GM23338 (cell line): ENCODE data around the gene SLC19A1. TPM values are rescaled to one million over a fixed set of nuclear protein-coding genes. Genes with fewer than 3 reads are reported as not detected.

ENCODE experiments used
- ATAC-seq: fragments of 200-7000 bp; cut with Tn5 transposase; 3 replicates; pipeline ENCODE4 v1.9.1; 2020
- DNase-seq: peaks from one replicate; pipeline ENCODE4 v3.0.0-alpha.2; 2015; ENCODE audit warnings: low spot score
- H2AFZ ChIP-seq: fragments of 200-600 bp; sonication (generic); 2 replicates; pipeline ENCODE4 v1.8.0; 2016; ENCODE audit warnings: antibody characterized with exemption, mild to moderate bottlenecking, moderate library complexity
- H3F3A ChIP-seq: fragments of 200-600 bp; sonication (generic); replicated peaks from 2 replicates; pipeline ENCODE4 v1.8.0; 2017; ENCODE audit warnings: antibody characterized with exemption, mixed run types, low read depth
- H3K27ac ChIP-seq: fragments of 200-600 bp; sonication (generic); 2 replicates; pipeline ENCODE4 v1.6.1; 2016; ENCODE audit warnings: low read depth
- H3K27me3 ChIP-seq: fragments of 200-600 bp; sonication (generic); 2 replicates; pipeline ENCODE4 v1.8.0; 2016; ENCODE audit warnings: mild to moderate bottlenecking, mixed run types, moderate library complexity; ENCODE audit not compliant: insufficient read depth
- H3K36me3 ChIP-seq: fragments of 200-600 bp; sonication (generic); 2 replicates; pipeline ENCODE4 v1.8.0; 2016; ENCODE audit warnings: mild to moderate bottlenecking; ENCODE audit not compliant: insufficient read depth
- H3K4me1 ChIP-seq: fragments of 200-600 bp; sonication (generic); 2 replicates; pipeline ENCODE4 v1.8.0; 2016; ENCODE audit warnings: mild to moderate bottlenecking, moderate library complexity; ENCODE audit not compliant: insufficient read depth
- H3K4me2 ChIP-seq: fragments of 200-600 bp; sonication (generic); 2 replicates; pipeline ENCODE4 v1.7.1; 2017; ENCODE audit warnings: mixed run types
- H3K4me3 ChIP-seq: fragments of 200-600 bp; sonication (generic); 2 replicates; pipeline ENCODE4 v1.6.1; 2016; ENCODE audit warnings: mixed run types
- H3K79me2 ChIP-seq: fragments of 200-600 bp; sonication (generic); replicated peaks from 2 replicates; pipeline ENCODE4 v1.8.0; 2017; ENCODE audit warnings: mild to moderate bottlenecking; ENCODE audit not compliant: insufficient read depth
- H3K9me2 ChIP-seq: fragments of 200-600 bp; sonication (generic); 2 replicates; pipeline ENCODE4 v1.8.0; 2017; ENCODE audit not compliant: insufficient read depth
- H4K20me1 ChIP-seq: fragments of 200-600 bp; sonication (generic); replicated peaks from 2 replicates; pipeline ENCODE4 v1.8.0; 2017; ENCODE audit warnings: mild to moderate bottlenecking; ENCODE audit not compliant: insufficient read depth
- H3K27ac Mint-ChIP-seq: 2 replicates; pipeline ENCODE4 v1.8.0; 2020; ENCODE audit warnings: inconsistent platforms, mild to moderate bottlenecking, moderate library complexity, mixed read lengths
- H3K27me3 Mint-ChIP-seq: 3 replicates; pipeline ENCODE4 v1.8.0; 2022; ENCODE audit warnings: low read depth, mild to moderate bottlenecking, moderate library complexity, mixed read lengths, inconsistent platforms; ENCODE audit not compliant: insufficient read depth, poor library complexity
- H3K36me3 Mint-ChIP-seq: 3 replicates; pipeline ENCODE4 v1.8.0; 2021; ENCODE audit warnings: low read depth, mild to moderate bottlenecking, inconsistent platforms, moderate library complexity, mixed read lengths
- H3K4me1 Mint-ChIP-seq: 3 replicates; pipeline ENCODE4 v1.8.0; 2020; ENCODE audit warnings: mild to moderate bottlenecking, inconsistent platforms, mixed read lengths
- H3K4me3 Mint-ChIP-seq: 3 replicates; pipeline ENCODE4 v1.8.0; 2021; ENCODE audit warnings: moderate library complexity, mild to moderate bottlenecking, inconsistent platforms, mixed read lengths
- H3K9me3 Mint-ChIP-seq: 3 replicates; pipeline ENCODE4 v1.8.0; 2020; ENCODE audit warnings: moderate library complexity, mild to moderate bottlenecking, inconsistent platforms, mixed read lengths
- CTCF ChIP-seq, 2 experiments: fragments of 200-600 bp in 1 of 2; sonication (generic) in 1 of 2; conservative IDR thresholded peaks; 2 replicates each; pipeline versions ENCODE4 v1.5.1 to v1.6.1; 2016 to 2017; ENCODE audit warnings: antibody characterized with exemption in 2 of 2, low read depth in 2 of 2, mild to moderate bottlenecking in 2 of 2, moderate library complexity in 1 of 2
- ETS1 ChIP-seq: IDR thresholded peaks from 2 replicates; pipeline ENCODE4 v1.6.1; 2016; ENCODE audit warnings: antibody characterized with exemption
- EZH2phosphoT487 ChIP-seq: fragments of 200-600 bp; sonication (generic); IDR thresholded peaks from one replicate; pipeline ENCODE4 v1.8.1; 2018; ENCODE audit warnings: antibody characterized with exemption; ENCODE audit not compliant: unreplicated experiment
- NANOG ChIP-seq: IDR thresholded peaks from 2 replicates; pipeline ENCODE4 v1.6.1; 2016; ENCODE audit warnings: antibody characterized with exemption, borderline replicate concordance
- POLR2AphosphoS5 ChIP-seq: IDR thresholded peaks from 2 replicates; pipeline ENCODE4 v1.6.1; 2016; ENCODE audit warnings: antibody characterized with exemption, low read depth
- STAT1 ChIP-seq: IDR thresholded peaks from one replicate; pipeline ENCODE4 v1.6.1; 2016; ENCODE audit warnings: antibody characterized with exemption; ENCODE audit not compliant: unreplicated experiment
- ZNF114 ChIP-seq: fragments of 250-450 bp; sonication (Bioruptor Pico); IDR thresholded peaks from 2 replicates; pipeline ENCODE4 v1.5.0; 2020; ENCODE audit warnings: mild to moderate bottlenecking, moderate library complexity
- ZNF462 ChIP-seq: fragments of 250-450 bp; sonication (Bioruptor Pico); IDR thresholded peaks from 2 replicates; pipeline ENCODE4 v1.5.0; 2020; ENCODE audit warnings: mild to moderate bottlenecking, moderate library complexity
- polyA plus RNA-seq: library from polyadenylated mRNA; unstranded; fragments of >200 nt; fragmentation: Nextera tagmentation; extraction: Ambion mirVana; gene quantifications from 2 replicates; pipeline ENCODE4 v1.2.1, GENCODE V29; 2016
- total RNA-seq: library from RNA; depleted of rRNA; stranded (reverse); fragments of >200 nt; shearing (Covaris generic); gene quantifications from 2 replicates; pipeline ENCODE4 v1.2.3, GENCODE V29; 2014

The SLC19A1 gene
- total and polyA plus RNA-seq, 2 experiments from 2014 or later: 31.2 to 33.0 TPM

GRCh38 chr21:45467221-45467779 lies 74.9 kb downstream of the SLC19A1 start (continued):
- no peak for TF ChIP-seq ZNF462 (CRISPR knock-in tag)

- Mint-ChIP-seq H3K9me3 (peaks cover 7% of the 10 kb centered on the region), H3K4me1 (peaks cover 14% of the 10 kb centered on the region), H3K27me3 (peaks cover 23% of the 10 kb centered on the region), H3K27ac (no peak overlapping the region; the same call in 1 of the 2 replicates), H3K36me3 (peaks cover 50% of the 10 kb centered on the region), H3K4me3 (no peak overlapping the region)
- Histone ChIP-seq H3K27me3 (no peaks in the 10 kb centered on the region), H3K36me3 (no peaks in the 10 kb centered on the region; the same call in 1 of the 2 replicates), H3K79me2 (peaks cover 85% of the 10 kb centered on the region), H3K9me2 (no peaks in the 10 kb centered on the region), H2AFZ (no peak overlapping the region), H4K20me1 (peaks cover 28% of the 10 kb centered on the region), H3K4me2 (no peak overlapping the region), H3K4me1 (peaks cover 4% of the 10 kb centered on the region; the same call in 1 of the 2 replicates), H3K4me3 (no peak overlapping the region), H3F3A (0 out of 2 replicates have a peak, but pooled peaks cover 7% of the 10 kb centered on the region), H3K27ac (no peak overlapping the region)
- ATAC-seq: no peak
- DNase-seq: no peak
- no peak for TF ChIP-seq ZNF114 (CRISPR knock-in tag)
- no peak for TF ChIP-seq POLR2AphosphoS5
- TF ChIP-seq EZH2phosphoT487: no peak
- no peak for TF ChIP-seq STAT1
- no peak for TF ChIP-seq NANOG
- no peak for TF ChIP-seq CTCF (conservative IDR thresholded peaks at IDR 0.05; ENCODE audit: low read depth in 2 of 2)
- no peak for TF ChIP-seq ETS1
These were observed 75.7 kb downstream of the SLC19A1 start for GRCh38 chr21:45466330-45467220.
